HG02885 (cell line): ENCODE data around the gene SLCO3A1.

Experiments
- ATAC-seq: cut with Tn5 transposase; IDR thresholded peaks from one replicate; pipeline ENCODE4 v1.9.1; 2021; ENCODE audit warnings: mild to moderate bottlenecking; ENCODE audit not compliant: unreplicated experiment, poor library complexity

SLCO3A1 gene

DNA sequence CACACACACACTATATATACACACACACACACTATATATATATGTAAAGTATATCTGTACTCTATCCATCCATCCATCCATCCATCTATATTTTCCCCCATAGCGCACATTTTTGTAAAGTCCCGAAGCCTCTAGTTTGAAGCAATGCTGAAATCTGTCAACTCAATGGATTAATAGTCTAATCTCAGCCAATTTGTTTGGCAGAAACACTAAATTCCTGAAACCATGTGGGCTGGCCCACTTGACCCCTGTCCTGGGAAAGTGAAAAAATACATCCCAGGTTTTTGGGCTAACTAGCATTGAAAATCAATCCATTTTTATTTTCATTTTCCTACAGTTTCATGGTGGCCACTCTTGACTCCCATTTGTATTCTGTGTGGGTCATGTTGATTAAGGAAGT lies 166.7 kb downstream of the SLCO3A1 start:
- ATAC-seq, result no peak

DNA sequence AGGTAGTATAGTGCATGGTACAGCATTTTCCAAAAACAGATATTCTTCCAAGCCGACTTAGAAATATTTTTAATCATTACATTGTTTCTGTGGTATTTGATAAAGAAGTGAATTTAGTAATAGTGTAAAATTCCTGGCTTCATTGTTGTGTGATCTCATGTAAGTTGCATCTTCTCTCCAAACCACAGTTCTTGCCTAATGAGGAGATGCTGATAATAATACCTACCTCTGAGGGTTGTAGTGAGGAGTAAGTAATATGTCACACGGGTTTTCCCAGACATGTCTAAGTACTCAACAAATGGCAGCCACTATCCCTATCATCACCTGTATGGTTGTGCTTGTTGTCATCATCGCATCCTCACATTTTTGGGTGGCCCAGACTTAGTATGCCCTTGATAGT lies 167.3 kb downstream of the SLCO3A1 start:
- no peak for ATAC-seq

DNA sequence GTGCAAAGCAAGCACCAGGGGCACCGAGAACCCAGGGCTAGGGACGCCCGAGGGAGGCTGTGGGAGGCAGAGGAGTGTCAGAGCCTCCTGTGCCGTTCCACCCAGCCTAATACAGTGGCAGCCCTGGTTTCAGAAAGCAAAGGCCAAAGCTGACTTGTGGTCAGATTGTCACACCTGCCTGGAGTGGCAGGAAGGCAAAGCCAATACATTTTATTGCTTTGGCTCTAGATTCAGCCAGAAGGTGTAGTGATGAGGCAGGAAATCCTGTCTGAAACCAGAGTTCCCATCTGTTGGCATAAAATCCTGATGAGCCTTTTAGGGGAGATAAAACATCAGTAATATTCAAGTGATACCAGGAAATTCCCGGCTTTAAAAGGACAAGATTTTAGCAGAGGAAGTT lies 168.3 kb downstream of the SLCO3A1 start:
- ATAC-seq, result no peak

DNA sequence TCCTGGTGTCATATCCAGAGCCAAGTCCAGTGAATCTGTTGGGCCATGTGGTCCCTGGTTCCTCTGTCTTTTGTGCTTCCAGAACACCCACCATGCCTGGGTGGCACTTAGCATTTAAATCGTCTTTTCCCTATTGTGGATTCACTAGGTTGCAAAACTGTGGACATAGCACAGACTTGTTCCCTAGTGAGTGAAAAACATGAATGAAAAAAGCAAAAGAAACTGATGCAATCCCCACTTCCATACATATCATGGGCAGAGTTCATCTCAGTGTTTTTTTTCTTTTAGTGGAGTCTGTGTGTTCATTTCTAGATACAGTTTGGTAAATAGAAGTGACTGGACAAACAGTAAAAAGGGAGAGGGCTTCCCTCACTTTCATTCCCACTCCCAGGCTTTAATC lies 170.5 kb downstream of the SLCO3A1 start:
- no peak for ATAC-seq

DNA sequence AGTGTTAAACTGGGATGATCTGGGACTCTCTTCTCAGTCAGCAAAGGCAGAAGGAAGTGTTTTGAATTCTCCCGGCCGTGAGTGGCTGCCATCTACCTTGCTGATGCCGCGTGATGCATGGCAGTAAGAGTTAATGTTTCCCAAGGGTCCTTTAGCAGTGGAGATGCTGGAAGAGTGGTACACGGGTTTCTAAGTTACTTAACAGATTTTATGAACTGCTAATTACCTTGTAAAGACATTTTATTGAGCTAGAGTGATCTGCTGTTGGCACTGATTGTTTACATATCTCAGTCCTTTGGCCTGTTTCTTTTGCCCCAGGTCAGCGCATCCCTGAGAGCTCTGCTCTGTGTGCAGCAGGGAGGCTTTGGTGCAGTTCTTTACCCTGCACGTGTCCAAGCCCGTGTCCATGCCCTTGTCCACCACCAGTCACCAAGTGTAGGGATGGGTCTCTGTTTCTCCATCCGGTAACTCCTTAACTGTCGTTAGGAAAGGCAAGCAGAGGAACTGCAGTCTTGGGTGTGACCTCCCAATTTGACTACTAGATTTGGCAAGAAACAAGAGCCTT lies 172.3 kb downstream of the SLCO3A1 start:
- ATAC-seq, result no peak

DNA sequence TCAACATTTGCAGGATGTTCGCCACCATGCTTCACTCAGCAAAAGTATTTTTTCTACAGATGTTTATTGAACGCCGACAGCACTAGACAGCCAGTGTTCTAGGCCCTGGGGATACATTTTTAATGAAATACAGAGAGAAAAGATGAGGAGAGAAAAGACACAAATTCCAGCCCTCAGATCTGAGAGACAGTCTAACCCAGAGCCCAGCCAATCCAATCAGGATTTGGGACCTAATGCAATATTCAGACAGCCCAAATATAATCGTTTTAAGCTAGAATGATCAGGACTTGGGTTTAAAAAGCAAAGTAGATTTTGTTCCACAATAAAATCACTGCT lies 174.8 kb downstream of the SLCO3A1 start:
- no peak for ATAC-seq

DNA sequence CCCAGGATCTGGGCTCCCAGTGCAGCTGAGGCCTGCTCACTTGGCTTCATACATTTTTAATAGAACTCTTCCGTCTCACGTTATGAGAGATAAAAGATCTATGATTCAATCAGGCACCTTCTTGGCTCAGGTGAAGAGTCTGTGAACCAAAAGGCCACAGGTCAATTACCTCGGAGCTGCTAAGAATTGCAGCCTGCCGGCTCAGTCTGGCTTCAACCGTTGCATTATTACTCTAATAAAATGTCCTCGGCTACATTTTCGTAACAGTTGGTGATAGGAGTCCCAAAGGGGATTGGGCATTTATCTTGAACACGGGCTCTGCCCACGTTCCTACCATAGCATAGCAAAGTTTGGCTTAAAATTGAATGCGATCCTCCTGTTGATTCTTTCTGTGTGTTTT lies 176.3 kb downstream of the SLCO3A1 start:
- no peak for ATAC-seq

DNA sequence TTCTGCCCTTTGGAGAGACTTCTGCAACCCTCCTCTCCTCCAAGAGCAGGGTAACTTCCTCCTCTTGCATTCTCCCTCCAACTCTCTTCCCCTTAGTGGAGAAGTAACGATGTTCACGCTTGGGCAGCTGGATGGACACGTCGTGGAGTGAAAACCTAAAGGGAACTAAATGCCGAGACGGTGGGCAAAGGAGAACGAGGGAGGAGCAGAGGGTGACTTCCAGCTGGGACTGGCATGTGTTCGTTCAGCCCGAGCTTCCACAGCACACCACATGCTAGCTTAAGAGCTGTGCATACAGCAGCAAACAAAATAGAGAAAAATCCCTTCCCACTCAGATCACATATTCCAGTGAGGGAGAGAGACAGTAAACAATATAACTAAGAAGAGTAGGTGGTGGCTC lies 179.8 kb downstream of the SLCO3A1 start:
- no peak for ATAC-seq

DNA sequence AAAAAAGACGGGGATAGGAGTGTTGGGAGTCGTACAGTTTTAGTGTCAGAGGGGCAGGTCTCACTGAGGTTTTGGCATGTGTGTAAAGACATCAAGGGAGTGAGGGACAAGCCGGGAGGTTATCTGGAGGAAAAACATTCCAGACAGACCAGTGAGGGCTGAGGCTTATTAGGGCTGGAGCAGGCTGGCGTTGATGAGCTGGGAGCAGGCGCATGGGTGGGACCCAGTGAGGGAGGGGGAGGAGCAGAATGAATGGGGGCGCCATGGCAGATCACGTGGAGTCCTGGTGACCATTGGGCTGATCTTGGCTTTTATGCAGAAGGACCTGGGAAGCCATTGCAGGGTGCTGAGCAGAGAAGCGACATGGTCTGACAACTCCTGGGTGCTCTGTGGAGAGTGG lies 180.2 kb downstream of the SLCO3A1 start:
- no peak for ATAC-seq

DNA sequence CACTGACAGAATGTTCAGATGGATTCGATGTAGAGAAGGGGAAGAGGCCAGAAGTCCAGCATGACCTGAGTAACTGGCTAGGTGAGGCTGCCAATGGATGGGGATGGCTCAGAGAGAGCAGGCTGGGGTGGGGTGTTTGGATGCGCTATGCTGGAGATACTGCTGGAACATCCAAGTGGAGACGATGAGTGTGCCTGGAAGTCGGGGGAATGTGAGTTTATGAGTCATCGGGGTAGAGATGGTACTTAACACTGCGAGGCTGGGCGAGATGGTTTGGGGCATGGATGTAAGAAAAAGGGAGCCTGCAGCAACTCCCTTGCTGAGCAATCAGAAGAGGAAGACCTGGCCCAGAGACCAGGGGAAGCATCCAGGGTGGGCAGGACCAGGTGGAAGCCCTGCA lies 180.7 kb downstream of the SLCO3A1 start:
- no peak for ATAC-seq

DNA sequence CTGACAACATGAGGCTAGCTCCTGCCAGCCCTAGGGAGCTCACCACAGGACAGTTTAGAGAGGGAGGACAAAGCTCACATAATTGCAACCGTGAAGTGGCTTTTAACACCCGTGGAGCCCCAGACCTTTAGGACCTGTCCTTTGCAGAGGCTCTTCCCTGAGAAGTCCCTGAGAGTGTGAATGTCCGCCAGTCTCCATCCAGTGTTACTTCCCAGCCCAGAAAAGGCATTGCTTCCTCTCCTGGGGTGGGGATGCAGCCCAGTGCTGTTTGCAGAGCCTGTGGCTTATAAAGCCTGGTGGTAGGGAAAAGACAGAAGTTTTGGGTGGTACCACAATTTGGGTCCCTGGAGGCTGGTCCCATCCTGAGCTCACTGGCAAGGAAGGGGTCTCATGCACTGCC lies 182.0 kb downstream of the SLCO3A1 start:
- ATAC-seq, result no peak

DNA sequence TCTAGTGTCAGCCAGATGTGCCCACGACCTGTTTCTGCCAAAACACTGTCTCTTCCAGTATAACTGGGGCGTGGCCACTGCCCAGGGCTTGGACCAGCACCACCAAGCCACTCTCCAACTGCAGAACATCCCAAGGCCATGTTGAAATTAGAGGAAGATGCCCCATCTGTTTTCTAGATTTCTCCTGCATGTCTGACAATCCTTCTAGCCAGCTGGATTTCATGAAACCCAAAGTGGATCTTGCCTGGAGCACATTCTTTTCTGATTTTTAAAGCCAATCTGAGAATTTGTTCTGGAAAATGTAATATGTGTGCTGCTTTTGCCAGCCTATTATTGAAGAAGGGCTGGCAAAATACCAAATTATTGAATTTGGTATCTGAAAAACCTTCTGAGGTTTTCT lies 182.5 kb downstream of the SLCO3A1 start:
- no peak for ATAC-seq

DNA sequence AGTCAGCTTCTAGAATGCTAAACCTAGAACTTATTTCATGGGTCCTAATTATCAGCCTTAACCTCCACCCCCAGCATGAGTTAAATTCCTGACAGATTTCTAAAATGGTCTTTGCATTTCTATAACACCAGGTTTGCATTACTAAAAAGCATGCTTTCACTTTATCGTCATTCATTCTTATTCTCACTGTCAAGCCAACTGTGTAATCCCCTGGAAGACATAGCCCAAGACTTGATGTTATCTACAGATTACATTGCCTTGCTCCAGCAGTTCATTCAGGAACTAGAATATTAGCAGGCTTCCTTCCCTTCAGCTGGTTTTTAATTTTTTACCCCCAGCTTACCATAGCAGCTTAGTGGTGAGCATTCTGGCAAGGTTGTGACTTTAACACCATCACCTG lies 184.0 kb downstream of the SLCO3A1 start:
- ATAC-seq, result no peak

DNA sequence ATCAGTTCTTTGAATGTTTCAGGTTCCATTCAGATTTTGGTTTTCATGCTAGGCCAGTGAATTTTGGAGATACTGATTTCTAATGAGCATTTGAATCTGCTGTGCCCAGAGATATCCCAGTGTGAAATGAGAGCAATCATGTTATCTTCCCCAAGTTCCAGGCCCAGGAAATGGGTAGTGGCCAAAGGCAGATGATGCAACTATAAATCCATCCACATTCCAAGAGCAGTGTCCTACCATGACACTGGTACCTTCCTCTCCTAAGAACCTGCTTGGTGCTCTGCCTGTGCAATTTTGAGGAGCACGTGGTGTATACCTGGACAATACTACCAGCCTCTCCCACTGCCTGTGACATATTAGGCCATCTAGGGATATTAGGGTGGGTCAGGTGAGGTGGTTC lies 186.8 kb downstream of the SLCO3A1 start:
- no peak for ATAC-seq

DNA sequence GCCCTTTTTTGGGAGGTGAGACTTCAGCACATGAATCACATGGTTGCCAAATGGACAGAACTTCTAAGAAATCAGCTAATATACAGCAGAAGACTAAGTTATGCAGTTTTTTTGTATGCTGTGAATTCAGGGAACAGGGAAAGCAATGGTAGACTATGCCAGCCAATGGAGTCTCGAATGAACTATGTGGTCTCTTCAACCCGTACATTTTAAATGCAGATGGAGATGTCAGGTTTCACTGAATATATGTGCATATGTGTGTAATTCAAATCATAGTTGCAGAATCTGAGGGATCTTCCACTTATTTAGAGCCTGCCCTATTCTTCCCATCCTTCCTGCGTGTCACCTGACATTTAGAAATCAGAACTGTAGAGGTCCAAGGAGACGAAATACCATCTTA lies 187.9 kb downstream of the SLCO3A1 start:
- no peak for ATAC-seq

DNA sequence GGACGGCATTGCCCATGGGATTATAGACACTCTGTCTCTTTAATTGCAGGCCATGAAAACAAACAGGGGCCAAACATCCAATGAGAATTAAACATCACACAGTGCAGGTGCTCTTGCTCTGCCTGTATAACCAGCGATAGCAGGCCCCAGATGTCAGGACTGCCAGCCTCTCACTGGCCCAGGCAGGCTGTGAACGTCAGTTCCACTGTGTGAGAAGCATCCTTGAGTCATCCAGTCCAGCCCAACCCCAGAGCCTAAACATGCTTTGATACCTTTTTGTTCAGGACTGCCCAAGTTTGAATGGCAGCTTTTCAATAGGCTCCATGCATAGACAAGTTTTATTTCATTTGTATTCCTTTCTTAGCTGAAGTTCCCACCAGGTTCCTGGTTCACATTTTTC lies 189.8 kb downstream of the SLCO3A1 start:
- ATAC-seq, result no peak

DNA sequence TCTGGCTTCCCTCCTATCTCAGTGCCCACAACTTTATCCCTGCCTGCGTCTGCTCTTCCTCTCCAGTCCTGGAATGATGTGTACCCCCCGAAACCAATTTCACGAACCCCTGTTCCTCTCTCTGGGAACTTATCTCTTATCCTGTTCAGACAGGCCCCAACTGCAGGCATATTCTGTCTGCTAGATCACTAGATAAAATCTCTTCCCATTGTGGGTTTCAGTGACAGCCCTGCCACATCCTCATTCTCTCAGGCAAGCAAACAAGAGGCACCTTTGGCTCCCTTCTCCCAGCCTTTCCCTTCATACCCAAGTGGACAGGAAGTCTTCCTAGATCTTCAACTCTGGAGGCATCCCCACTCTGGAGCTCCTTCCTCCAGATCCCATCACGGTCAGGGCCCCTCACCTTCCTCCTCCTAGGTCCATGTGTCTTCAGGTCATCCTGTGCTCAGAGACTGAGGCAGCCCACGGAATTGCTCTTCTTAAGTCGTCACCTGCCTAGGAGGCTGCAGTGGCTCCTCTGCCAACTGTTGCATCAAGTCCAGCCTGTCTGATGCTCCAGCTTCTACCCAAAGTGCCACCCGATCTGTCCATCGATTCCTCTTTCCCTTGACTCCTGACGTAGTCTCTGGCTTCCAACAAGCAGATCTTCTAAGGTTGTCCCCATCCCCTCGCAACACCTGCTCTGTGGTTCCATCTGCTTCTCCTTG lies 190.8 kb downstream of the SLCO3A1 start:
- no peak for ATAC-seq

DNA sequence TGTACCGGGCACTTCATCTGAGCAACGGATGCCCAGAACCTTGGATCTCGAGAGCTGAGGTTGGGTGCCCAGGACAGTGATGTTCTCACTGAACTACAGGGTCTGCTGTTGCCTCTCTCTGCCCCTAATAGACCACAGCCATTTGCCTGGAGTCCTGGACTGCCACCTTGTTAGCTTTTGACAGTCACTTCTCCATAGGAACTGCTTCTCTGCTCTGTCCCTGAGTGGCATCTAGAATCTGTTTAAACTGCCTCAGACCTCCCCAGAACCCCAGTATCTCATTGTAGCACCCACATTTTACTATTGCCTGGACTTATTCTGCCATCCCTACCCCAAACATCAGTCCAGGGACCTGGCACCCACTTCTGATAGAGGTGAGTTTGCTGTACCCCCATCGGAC lies 194.4 kb downstream of the SLCO3A1 start:
- no peak for ATAC-seq

DNA sequence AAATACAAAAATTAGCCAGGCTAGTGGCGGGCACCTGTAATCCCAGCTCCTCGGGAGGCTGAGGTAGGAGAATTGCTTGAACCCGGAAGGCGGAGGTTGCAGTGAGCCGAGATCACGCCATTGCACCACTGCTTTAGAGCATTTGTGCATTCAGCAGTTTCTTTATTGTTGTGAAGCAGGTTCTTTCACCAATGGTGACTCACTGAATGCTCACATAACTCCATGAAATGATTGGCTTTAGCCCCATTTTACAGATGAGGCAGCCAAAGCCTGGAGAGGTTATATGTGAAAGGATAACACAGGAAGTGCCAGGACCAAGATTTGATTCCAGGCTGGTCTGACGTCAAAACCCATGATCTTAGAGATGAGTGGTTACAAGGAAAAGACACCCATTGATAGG lies 195.2 kb downstream of the SLCO3A1 start:
- no peak for ATAC-seq

DNA sequence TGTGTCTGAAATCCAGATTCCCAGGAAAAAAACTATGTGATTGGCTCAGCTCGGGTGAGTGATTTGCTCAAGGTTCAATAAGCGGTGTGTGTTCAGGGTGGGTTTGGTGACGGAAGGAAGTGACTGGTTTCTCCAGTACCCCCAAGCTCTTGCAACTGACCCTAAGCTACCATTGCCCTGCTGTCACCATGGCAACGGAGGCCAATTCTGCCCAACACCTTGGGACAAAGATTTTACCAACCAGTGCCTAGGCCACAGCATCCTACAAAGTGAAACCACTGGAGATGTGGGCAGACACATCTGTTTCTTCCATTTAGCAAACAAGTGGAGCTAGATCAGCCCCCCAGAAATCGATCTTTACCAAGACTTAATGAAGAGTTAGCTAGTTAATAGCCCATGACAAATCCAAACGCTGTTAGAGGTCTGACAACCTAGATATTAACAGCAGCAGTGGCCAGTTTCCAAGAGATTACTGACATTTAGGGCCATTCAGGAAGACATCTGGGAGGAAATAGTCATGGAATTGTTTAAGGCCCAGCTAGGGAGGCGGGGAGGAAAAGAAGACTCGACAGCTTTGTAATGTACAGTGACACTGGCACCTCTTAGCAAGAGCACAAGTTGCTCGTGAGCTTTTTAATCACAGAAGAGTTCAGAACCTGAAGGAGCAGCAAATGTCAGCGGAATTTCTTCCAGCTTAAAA lies 195.9 kb downstream of the SLCO3A1 start:
- no peak for ATAC-seq

DNA sequence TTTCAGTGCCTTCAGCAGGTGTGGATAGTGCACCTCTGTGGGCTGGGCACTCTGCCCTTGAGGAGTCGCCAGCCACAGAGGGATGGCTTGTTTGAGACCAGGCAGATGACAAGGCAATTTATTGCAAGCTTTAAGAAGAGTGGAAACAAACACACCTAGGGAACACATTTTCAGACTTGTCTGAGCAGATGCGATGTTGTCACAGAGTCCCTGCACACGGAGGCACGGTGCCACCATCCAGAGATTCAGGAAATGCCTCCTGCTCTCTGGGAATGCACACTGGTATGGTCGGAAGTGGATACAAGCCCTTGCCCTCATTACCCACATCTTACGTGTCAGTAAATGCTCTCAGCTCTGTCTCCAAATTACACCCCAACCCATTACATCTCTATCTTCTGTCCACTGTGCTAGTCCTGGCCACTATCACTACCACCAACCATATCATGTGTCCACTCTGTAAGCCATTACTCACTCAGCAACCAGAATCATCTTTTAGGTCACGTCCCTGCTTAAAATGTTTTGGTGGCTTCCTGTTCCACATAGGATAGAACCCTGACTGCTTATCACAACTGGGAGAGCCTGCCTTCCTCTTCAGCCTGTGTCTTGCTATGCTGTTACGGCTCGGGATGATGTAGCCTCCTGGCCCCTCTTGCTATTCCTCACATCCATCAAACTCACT lies 196.9 kb downstream of the SLCO3A1 start:
- no peak for ATAC-seq

DNA sequence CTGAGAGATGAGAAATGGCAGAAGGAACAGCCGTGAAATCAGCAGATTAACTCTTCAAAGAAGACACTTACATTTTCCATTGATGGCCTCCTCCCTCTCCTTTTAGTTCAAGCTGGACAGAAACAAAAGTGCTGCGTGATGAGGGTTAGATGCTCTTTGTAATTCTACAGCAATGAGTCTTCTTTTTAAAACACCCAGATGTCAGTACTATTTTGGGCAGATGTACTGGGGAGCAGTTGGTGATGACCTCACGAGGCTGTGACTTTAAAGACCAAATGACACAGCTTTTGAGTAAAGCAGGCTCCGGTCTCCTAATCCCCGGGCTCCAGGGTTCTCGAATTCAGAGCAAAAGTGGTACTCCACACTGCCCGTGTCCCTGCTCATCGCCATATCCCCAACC lies 198.2 kb downstream of the SLCO3A1 start:
- no peak for ATAC-seq
